ENCODE measurements around the gene SNCA. TPM values are rescaled to one million over a fixed set of nuclear protein-coding genes. Genes with fewer than 3 reads are reported as not detected.
A peak's percentile ranks its signal among the peaks of the same experiment; 100 is the strongest.

The SNCA gene
- total RNA-seq, 3 donors from 2014 or later (not counting 1 experiment from before 2014, with no cell fraction given): 0.58 to 2.0 (median 1.2) TPM

- Mint-ChIP-seq H3K36me3 (no peaks in the 10 kb centered on the region), H3K27me3 (ENCODE audit: low read depth in 2 of 2) (peaks cover 0 to 5% of the 10 kb centered on the region in 2 donors), H3K4me1 (peaks cover 0 to 2% of the 10 kb centered on the region in 2 donors), H3K4me3 (no peak overlapping the region), H3K9me3 (no peaks in the 10 kb centered on the region), H3K27ac (no peak overlapping the region)
- intact Hi-C loops (cut with micrococcal nuclease): no loop called here
- no peak for TF ChIP-seq CTCF (IDR thresholded peaks at IDR 0.05)
- Histone ChIP-seq H3K4me1 (ENCODE audit: control insufficient read depth, insufficient read depth, low read length) (no peaks in the 10 kb centered on the region), H3K4me3 (ENCODE audit: low read length) (no peak overlapping the region), H3K27ac (ENCODE audit: low read length) (no peak overlapping the region), H3K9me3 (ENCODE audit: control insufficient read depth, insufficient read depth, low read length) (no peaks in the 10 kb centered on the region), H3K36me3 (ENCODE audit: control insufficient read depth, insufficient read depth, low read length) (no peaks in the 10 kb centered on the region), H3K27me3 (ENCODE audit: control insufficient read depth, insufficient read depth, low read length) (no peaks in the 10 kb centered on the region)
- ATAC-seq (no peak), DNase-seq (no peak)
- 96% methylated on average over 1 of the region's 1 CpG for WGBS (ENCODE audit: insufficient coverage)
These were observed 34.2 kb upstream of the SNCA start for GRCh38 chr4:89871211-89871610.

GRCh38 chr4:89868999-89869589, 32.1 kb upstream of the SNCA start:
- Histone ChIP-seq H3K36me3 (ENCODE audit: control insufficient read depth, insufficient read depth, low read length) (no peaks in the 10 kb centered on the region), H3K9me3 (ENCODE audit: control insufficient read depth, insufficient read depth, low read length) (no peaks in the 10 kb centered on the region), H3K27ac (ENCODE audit: low read length) (no peak overlapping the region), H3K4me3 (ENCODE audit: low read length) (no peak overlapping the region), H3K4me1 (ENCODE audit: control insufficient read depth, insufficient read depth, low read length) (no peaks in the 10 kb centered on the region), H3K27me3 (ENCODE audit: control insufficient read depth, insufficient read depth, low read length) (no peaks in the 10 kb centered on the region)
- DNase-seq: no peak
- H3K9me3 Mint-ChIP-seq: no peaks in the 10 kb centered on the region
- TF ChIP-seq CTCF (IDR thresholded peaks at IDR 0.05): peak; percentile 45
- H3K27me3 Mint-ChIP-seq (ENCODE audit: low read depth in 2 of 2): peaks cover 0 to 7% of the 10 kb centered on the region in 2 donors
- no peak overlapping the region for H3K4me3 Mint-ChIP-seq
- WGBS (ENCODE audit: insufficient coverage): no CpG with 5 or more reads among the region's 2 CpGs
- no peaks in the 10 kb centered on the region for H3K36me3 Mint-ChIP-seq
- no peaks in the 10 kb centered on the region for H3K4me1 Mint-ChIP-seq
- H3K27ac Mint-ChIP-seq: no peak overlapping the region
- ATAC-seq: no peak
- intact Hi-C loops (cut with micrococcal nuclease): no loop called here

- H3K4me3 ChIP-seq (ENCODE audit: low read length): no peak overlapping the region
- Mint-ChIP-seq H3K9me3 (no peaks in the 10 kb centered on the region), H3K27ac (no peak overlapping the region), H3K4me3 (no peak overlapping the region), H3K27me3 (ENCODE audit: low read depth in 2 of 2) (peaks cover 0 to 7% of the 10 kb centered on the region in 2 donors), H3K4me1 (no peaks in the 10 kb centered on the region), H3K36me3 (no peaks in the 10 kb centered on the region)
- no peaks in the 10 kb centered on the region for H3K36me3 ChIP-seq (ENCODE audit: control insufficient read depth, insufficient read depth, low read length)
- no peaks in the 10 kb centered on the region for H3K4me1 ChIP-seq (ENCODE audit: control insufficient read depth, insufficient read depth, low read length)
- no peak for TF ChIP-seq CTCF (IDR thresholded peaks at IDR 0.05)
- intact Hi-C loops (cut with micrococcal nuclease): no loop called here
- H3K27me3 ChIP-seq (ENCODE audit: control insufficient read depth, insufficient read depth, low read length): no peaks in the 10 kb centered on the region
- no peak for ATAC-seq
- DNase-seq: no peak
- H3K27ac ChIP-seq (ENCODE audit: low read length): no peak overlapping the region
- no peaks in the 10 kb centered on the region for H3K9me3 ChIP-seq (ENCODE audit: control insufficient read depth, insufficient read depth, low read length)
These were observed 31.3 kb upstream of the SNCA start for GRCh38 chr4:89868276-89868675.

- TF ChIP-seq CTCF (IDR thresholded peaks at IDR 0.05): no peak
- Mint-ChIP-seq H3K9me3 (no peaks in the 10 kb centered on the region), H3K27me3 (ENCODE audit: low read depth in 2 of 2) (peaks cover 0 to 7% of the 10 kb centered on the region in 2 donors), H3K4me3 (no peak overlapping the region), H3K4me1 (no peaks in the 10 kb centered on the region), H3K36me3 (no peaks in the 10 kb centered on the region), H3K27ac (no peak overlapping the region)
- ATAC-seq (no peak), DNase-seq (no peak)
- WGBS (ENCODE audit: insufficient coverage): 22% methylated on average over 5 of the region's 5 CpGs
- Histone ChIP-seq H3K9me3 (ENCODE audit: control insufficient read depth, insufficient read depth, low read length) (no peaks in the 10 kb centered on the region), H3K27me3 (ENCODE audit: control insufficient read depth, insufficient read depth, low read length) (no peaks in the 10 kb centered on the region), H3K4me1 (ENCODE audit: control insufficient read depth, insufficient read depth, low read length) (no peaks in the 10 kb centered on the region), H3K4me3 (ENCODE audit: low read length) (no peak overlapping the region), H3K36me3 (ENCODE audit: control insufficient read depth, insufficient read depth, low read length) (no peaks in the 10 kb centered on the region), H3K27ac (ENCODE audit: low read length) (no peak overlapping the region)
- intact Hi-C loops (cut with micrococcal nuclease): no loop called here
These were observed 26.6 kb upstream of the SNCA start for GRCh38 chr4:89863533-89863932.

Data from natural killer cell (primary cell).